Common myeloid progenitor, CD34-positive (primary cell): ENCODE results near the gene PTPRD.
A peak's percentile ranks its signal among the peaks of the same experiment; 100 is the strongest.

Source experiments
- CTCF ChIA-PET: fragments of 350-600 bp; sonication (Branson Sonifier 250); formaldehyde crosslinking; loops from one replicate; lab custom pipeline; 2021; ENCODE audit warnings: antibody characterized with exemption; lab: Charles Lee
- POLR2A ChIA-PET: fragments of 350-600 bp; sonication (Branson Sonifier 250); formaldehyde crosslinking; loops from one replicate; lab custom pipeline; 2021; ENCODE audit warnings: antibody characterized with exemption; lab: Charles Lee
- DNase-seq, 3 donors: peaks; one replicate each; pipeline versions ENCODE4 v3.0.0 to v3.0.0-alpha.2; 2013
- H3K27ac ChIP-seq, 2 experiments: 1 replicate in 1 of 2; 2 replicates in 1 of 2; pipeline ENCODE4 v1.7.0; 2013; ENCODE audit warnings: inconsistent platforms in 2 of 2, low read length in 2 of 2, mild to moderate bottlenecking in 2 of 2, low read depth in 1 of 2, moderate library complexity in 1 of 2; ENCODE audit not compliant: severe bottlenecking in 2 of 2, insufficient read depth in 1 of 2, poor library complexity in 1 of 2
- H3K27me3 ChIP-seq, 5 experiments: replicated peaks in 2 of 5; 1 replicate in 3 of 5; 2 replicates in 2 of 5; pipeline versions ENCODE4 v1.6.1 to v1.7.0; 2013; ENCODE audit warnings: low read length in 4 of 5, mild to moderate bottlenecking in 2 of 5, moderate library complexity in 2 of 5, inconsistent platforms in 1 of 5; ENCODE audit not compliant: insufficient read depth in 5 of 5, control insufficient read depth in 4 of 5
- H3K36me3 ChIP-seq, 4 experiments: 1 replicate in 2 of 4; 2 replicates in 2 of 4; pipeline versions ENCODE4 v1.6.1 to v1.7.0; 2013; ENCODE audit warnings: low read length in 3 of 4, control low read depth in 1 of 4, mild to moderate bottlenecking in 1 of 4; ENCODE audit not compliant: control insufficient read depth in 4 of 4, insufficient read depth in 4 of 4
- H3K4me1 ChIP-seq, 4 experiments: 1 replicate in 3 of 4; 2 replicates in 1 of 4; pipeline versions ENCODE4 v1.6.1 to v1.7.1; 2013; ENCODE audit warnings: low read length in 3 of 4, mild to moderate bottlenecking in 3 of 4, control low read depth in 1 of 4, inconsistent platforms in 1 of 4, moderate library complexity in 1 of 4; ENCODE audit not compliant: control insufficient read depth in 4 of 4, insufficient read depth in 4 of 4; ENCODE audit errors: control extremely low read depth in 1 of 4
- H3K4me3 ChIP-seq, 7 experiments: 1 replicate in 4 of 7; 2 replicates in 3 of 7; pipeline versions ENCODE4 v1.5.1 to v1.7.0; 2013; ENCODE audit warnings: mild to moderate bottlenecking in 7 of 7, low read length in 6 of 7, moderate library complexity in 6 of 7, inconsistent platforms in 2 of 7, low read depth in 2 of 7, control low read depth in 1 of 7; ENCODE audit not compliant: insufficient read depth in 4 of 7, control insufficient read depth in 1 of 7; ENCODE audit errors: extremely low read depth in 1 of 7
- H3K9me3 ChIP-seq, 5 experiments: 1 replicate in 4 of 5; 2 replicates in 1 of 5; pipeline versions ENCODE4 v1.6.1 to v1.7.1; 2013; ENCODE audit warnings: low read length in 4 of 5, mild to moderate bottlenecking in 2 of 5, inconsistent platforms in 1 of 5, low read depth in 1 of 5, moderate library complexity in 1 of 5; ENCODE audit not compliant: control insufficient read depth in 4 of 5, insufficient read depth in 2 of 5; ENCODE audit errors: control extremely low read depth in 1 of 5
- WGBS: methylation state at CpG from one replicate; pipeline ENCODE4 v1.1.5; 2013; ENCODE audit not compliant: insufficient coverage; 5-methylcytosine and 5-hydroxymethylcytosine counted together

The PTPRD gene

DNA sequence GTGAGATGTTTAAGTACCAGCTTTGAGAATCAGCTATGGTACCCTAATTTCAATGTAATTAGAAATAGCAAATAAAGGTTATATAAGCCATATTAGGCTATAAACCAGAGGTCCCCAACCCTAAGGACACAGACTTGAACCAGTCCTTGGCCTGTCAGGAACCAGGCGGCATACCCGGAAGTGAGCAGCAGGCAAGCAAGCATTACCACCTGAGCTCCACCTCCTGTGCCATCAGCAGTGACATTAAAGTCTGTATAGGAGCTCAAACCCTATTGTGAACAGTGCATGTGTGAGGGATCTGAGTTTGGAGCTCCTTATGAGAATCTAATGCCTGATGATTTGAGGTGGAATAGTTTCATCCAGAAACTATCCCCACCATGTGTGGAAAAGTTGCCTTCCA, 1009.5 kb downstream of the PTPRD start:
- POLR2A ChIA-PET, result no interaction called here
- Histone ChIP-seq H3K9me3 (no peaks in the 10 kb centered on the region), H3K27me3 (no peaks in the 10 kb centered on the region), H3K36me3 (no peaks in the 10 kb centered on the region), H3K4me3 (no peak overlapping the region), H3K27ac (no peak overlapping the region), H3K4me1 (peaks cover 0 to 1% (median 0%) of the 10 kb centered on the region in 4 experiments)
- DNase-seq, result no peak
- CTCF ChIA-PET, result interaction anchor here (1.0 to 6.3 kb wide), 3 partner anchors 188 to 339 kb away, joined by 4 to 92 read pairs (median 8); no protein-coding TSS in a partner anchor
- WGBS, result 100% methylated on average over 2 of the region's 2 CpGs

- no peaks in the 10 kb centered on the region for H3K9me3 ChIP-seq
- H3K4me3 ChIP-seq, result no peak overlapping the region
- DNase-seq, result no peak
- no peaks in the 10 kb centered on the region for H3K4me1 ChIP-seq
- no peaks in the 10 kb centered on the region for H3K27me3 ChIP-seq
- CTCF ChIA-PET, result no interaction called here
- POLR2A ChIA-PET, result no interaction called here
- H3K36me3 ChIP-seq, result no peaks in the 10 kb centered on the region
- H3K27ac ChIP-seq, result no peak overlapping the region
- no CpG with 5 or more reads among the region's 1 CpG for WGBS
Measured at GRCh38 chr9:9598723-9599122, 1014.1 kb downstream of the PTPRD start.

DNA sequence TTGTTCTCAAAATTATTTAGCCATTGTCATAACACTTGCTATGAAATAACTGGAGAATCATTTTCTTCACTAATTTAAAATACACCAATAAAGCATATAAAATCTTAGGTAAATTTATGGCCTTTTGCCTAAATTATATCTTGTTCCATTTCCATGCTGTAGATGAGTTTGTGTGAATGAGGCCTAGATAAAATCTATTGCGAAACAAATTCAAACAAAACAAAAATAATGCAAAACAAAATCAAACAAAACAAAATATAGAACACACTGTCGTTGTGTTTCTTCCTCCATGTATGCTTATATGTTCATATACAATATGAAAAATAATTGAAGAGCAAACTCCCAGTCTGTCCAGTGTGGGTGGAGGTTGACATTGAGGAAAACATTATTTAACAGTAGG, 1020.7 kb downstream of the PTPRD start:
- H3K4me1 ChIP-seq, result no peaks in the 10 kb centered on the region
- H3K27me3 ChIP-seq, result peaks cover 0 to 5% (median 0%) of the 10 kb centered on the region in 5 experiments
- ChIA-PET POLR2A (no interaction called here), CTCF (interaction anchor here (1.0 kb wide), 1 partner anchor 199 kb away, joined by 3 read pairs; no protein-coding TSS in a partner anchor)
- no CpG with 5 or more reads among the region's 2 CpGs for WGBS
- DNase-seq, result no peak
- H3K27ac ChIP-seq, result no peak overlapping the region
- no peaks in the 10 kb centered on the region for H3K9me3 ChIP-seq
- H3K36me3 ChIP-seq, result no peaks in the 10 kb centered on the region
- H3K4me3 ChIP-seq, result no peak overlapping the region

- peak in 2 of 3 donors; percentile 4 to 10 for DNase-seq
- Histone ChIP-seq H3K9me3 (no peaks in the 10 kb centered on the region), H3K27me3 (peaks cover 0 to 2% (median 0%) of the 10 kb centered on the region in 5 experiments), H3K27ac (no peak overlapping the region), H3K36me3 (no peaks in the 10 kb centered on the region), H3K4me1 (no peaks in the 10 kb centered on the region), H3K4me3 (no peak overlapping the region)
- 33% methylated on average over 1 of the region's 2 CpGs for WGBS
- ChIA-PET CTCF (no interaction called here), POLR2A (no interaction called here)
Measured at GRCh38 chr9:9585920-9586319, 1026.9 kb downstream of the PTPRD start.

- ChIA-PET POLR2A (no interaction called here), CTCF (no interaction called here)
- no peaks in the 10 kb centered on the region for H3K36me3 ChIP-seq
- H3K4me1 ChIP-seq, result no peaks in the 10 kb centered on the region
- H3K27me3 ChIP-seq, result no peaks in the 10 kb centered on the region
- no peak overlapping the region for H3K4me3 ChIP-seq
- no peak overlapping the region for H3K27ac ChIP-seq
- DNase-seq, result no peak
- no peaks in the 10 kb centered on the region for H3K9me3 ChIP-seq
Measured at GRCh38 chr9:9574080-9574479, 1038.7 kb downstream of the PTPRD start.

GRCh38 chr9:9565700-9566099, 1047.1 kb downstream of the PTPRD start:
- H3K9me3 ChIP-seq, result no peaks in the 10 kb centered on the region
- WGBS, result no CpG with 5 or more reads among the region's 1 CpG
- H3K4me1 ChIP-seq, result no peaks in the 10 kb centered on the region
- no peak for DNase-seq
- H3K27ac ChIP-seq, result no peak overlapping the region
- H3K4me3 ChIP-seq, result no peak overlapping the region
- POLR2A ChIA-PET, result no interaction called here
- no peaks in the 10 kb centered on the region for H3K36me3 ChIP-seq
- CTCF ChIA-PET, result no interaction called here
- no peaks in the 10 kb centered on the region for H3K27me3 ChIP-seq

DNA sequence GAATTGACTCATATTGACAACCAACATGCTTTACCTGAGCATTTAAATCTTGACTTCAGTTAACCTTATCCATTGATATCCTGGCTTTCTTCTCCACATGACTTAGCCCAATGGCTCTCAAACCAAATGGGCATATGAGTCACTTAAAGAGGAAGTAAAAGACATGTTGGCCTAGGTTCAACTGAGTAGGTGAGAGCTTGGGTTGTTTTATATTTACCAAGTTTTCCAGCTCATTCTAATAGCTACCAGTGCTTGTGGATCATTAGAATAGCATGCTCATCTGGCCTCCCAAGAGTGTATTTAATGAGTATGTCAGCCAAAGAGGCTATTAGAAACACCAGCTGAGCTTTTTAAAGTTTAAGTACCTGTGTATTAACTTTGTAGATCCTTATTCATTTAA, 1049.0 kb downstream of the PTPRD start:
- ChIA-PET POLR2A (no interaction called here), CTCF (no interaction called here)
- DNase-seq, result peak in 1 of 3 donors; percentile 1
- H3K4me1 ChIP-seq, result no peaks in the 10 kb centered on the region
- no peak overlapping the region for H3K27ac ChIP-seq
- no peaks in the 10 kb centered on the region for H3K9me3 ChIP-seq
- H3K36me3 ChIP-seq, result no peaks in the 10 kb centered on the region
- no peak overlapping the region for H3K4me3 ChIP-seq
- no peaks in the 10 kb centered on the region for H3K27me3 ChIP-seq
